NB4 (cell line): Measurements from ENCODE around the gene SELENOW.
"Not testable (repeated sequence)": the region's sequence is repeated elsewhere in the genome, so short reads cannot be mapped to it uniquely, and the experiment has no call there.

ENCODE experiments used
- DNase-seq: peaks from one replicate; pipeline ENCODE4 v3.0.0; 2010; ENCODE audit warnings: low read depth
- H3K4me3 ChIP-seq: one replicate; pipeline ENCODE4 v1.5.1; 2011; ENCODE audit warnings: mild to moderate bottlenecking, low read depth, low read length, moderate library complexity
- MYC ChIP-seq: IDR thresholded peaks from 2 replicates; pipeline ENCODE4 v1.6.1; 2011; ENCODE audit warnings: low read depth, low read length
- POLR2A ChIP-seq: IDR thresholded peaks from 2 replicates; pipeline ENCODE4 v1.6.1; 2011; ENCODE audit warnings: mild to moderate bottlenecking; ENCODE audit not compliant: insufficient read length; ENCODE audit errors: extremely low read depth
- TF ChIP-seq, protein P1 (sequence below): IDR thresholded peaks from one replicate; pipeline ENCODE4 v1.5.1; 2012; ENCODE audit warnings: low read depth, low read length
- TF ChIP-seq, protein P2 (sequence below): IDR thresholded peaks from 2 replicates; pipeline ENCODE4 v1.6.1; 2011; ENCODE audit warnings: low read depth, low read length

SELENOW gene

DNA sequence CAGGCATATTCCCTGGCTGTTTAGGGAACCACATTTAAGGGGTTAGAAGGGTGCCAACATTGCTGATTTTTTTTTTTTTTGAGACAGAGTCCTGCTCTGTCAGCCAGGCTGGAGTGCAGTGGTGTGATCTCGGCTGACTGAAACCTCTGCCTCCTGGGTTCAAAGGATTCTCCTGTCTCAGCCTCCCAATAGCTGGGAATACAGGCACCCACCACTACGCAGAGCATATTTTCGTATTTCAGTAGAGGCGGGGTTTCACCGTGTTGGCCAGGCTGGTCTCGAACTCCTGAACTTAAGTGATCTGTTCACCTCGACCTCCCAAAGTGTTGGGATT, 35.5 kb downstream of the SELENOW start:
- TF ChIP-seq, protein P1, sequence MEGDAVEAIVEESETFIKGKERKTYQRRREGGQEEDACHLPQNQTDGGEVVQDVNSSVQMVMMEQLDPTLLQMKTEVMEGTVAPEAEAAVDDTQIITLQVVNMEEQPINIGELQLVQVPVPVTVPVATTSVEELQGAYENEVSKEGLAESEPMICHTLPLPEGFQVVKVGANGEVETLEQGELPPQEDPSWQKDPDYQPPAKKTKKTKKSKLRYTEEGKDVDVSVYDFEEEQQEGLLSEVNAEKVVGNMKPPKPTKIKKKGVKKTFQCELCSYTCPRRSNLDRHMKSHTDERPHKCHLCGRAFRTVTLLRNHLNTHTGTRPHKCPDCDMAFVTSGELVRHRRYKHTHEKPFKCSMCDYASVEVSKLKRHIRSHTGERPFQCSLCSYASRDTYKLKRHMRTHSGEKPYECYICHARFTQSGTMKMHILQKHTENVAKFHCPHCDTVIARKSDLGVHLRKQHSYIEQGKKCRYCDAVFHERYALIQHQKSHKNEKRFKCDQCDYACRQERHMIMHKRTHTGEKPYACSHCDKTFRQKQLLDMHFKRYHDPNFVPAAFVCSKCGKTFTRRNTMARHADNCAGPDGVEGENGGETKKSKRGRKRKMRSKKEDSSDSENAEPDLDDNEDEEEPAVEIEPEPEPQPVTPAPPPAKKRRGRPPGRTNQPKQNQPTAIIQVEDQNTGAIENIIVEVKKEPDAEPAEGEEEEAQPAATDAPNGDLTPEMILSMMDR, result no peak
- TF ChIP-seq MYC (no peak), POLR2A (no peak)
- TF ChIP-seq, protein P2, sequence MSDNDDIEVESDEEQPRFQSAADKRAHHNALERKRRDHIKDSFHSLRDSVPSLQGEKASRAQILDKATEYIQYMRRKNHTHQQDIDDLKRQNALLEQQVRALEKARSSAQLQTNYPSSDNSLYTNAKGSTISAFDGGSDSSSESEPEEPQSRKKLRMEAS, result no peak
- DNase-seq, result no peak
- no peak overlapping the region for H3K4me3 ChIP-seq

DNA sequence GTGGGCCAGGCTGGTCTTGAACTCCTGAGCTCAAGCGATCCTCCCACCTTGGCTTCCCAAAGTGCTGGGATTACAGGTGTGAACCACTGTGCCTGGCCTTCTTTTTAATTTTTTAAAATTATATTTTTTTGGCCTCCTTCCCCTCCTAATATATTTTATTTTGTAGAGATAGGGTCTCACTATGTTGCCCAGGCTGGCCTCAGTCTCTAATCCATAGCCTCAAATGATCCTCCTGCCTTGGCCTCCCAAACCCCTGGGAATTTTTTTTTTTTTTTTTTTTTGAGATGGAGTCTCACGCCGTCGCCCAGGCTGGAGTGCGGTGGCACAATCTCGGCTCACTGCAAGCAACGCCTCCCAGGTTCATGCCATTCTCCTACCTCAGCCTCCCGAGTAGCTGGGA, 37.8 kb downstream of the SELENOW start:
- not testable (repeated sequence) for DNase-seq, H3K4me3 ChIP-seq

DNA sequence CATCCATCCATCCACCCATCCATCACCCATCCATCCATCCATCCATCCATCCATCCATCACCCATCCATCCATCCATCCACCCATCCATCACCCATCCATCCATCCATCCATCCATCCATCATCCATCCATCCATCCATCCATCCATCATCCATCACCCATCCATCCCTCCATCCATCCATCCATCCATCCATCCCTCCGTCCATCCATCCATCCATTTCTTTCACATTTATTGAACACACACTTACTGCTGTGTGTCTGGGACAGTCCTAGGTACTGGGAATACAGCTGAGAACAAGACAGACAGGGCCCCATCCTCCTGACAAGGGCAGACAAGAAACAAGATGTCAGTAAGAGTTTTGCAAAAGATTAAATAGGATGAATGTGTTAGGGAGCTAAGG, 39.7 kb downstream of the SELENOW start:
- H3K4me3 ChIP-seq, DNase-seq: not testable (repeated sequence)

DNA sequence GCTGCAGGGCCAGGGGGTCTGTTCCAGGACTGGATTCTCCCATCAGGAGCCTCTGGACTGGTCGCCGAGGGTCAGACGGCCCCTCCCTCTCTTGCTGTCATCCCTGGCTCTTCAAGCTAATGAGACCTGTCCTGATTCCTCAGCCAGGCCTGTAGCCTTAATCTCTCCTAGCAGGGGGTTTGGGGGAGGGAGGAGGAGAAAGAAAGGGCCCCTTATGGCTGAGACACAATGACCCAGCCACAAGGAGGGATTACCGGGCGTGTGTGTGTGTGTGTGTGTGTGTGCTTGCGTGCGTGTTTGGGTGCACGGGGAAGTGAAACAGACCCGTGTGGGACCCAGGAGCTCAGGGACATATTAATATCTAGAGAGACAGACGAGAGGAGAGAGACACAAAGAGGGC, 41.4 kb downstream of the SELENOW start:
- DNase-seq, result no peak
- TF ChIP-seq, protein P2, result no peak
- no peak overlapping the region for H3K4me3 ChIP-seq

DNA sequence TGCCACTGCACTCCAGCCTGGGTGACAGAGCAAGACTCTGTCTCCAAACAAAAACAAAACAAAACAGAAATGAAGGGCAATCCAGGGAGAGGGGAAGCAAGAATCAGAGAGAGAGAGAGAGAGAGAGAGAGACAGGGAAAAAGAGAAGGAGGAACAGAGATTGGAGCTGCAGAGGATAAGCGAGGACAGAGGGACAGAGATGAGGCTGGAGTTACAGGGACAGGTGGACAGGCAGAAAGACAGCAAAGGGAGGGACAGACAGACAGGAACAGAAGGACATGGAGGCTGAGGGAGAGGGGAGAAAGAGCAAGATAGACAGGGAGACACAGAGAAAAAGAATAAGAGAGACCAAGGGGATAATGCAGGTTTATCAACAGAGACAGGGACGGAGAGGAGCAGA, 41.9 kb downstream of the SELENOW start:
- no peak overlapping the region for H3K4me3 ChIP-seq
- no peak for DNase-seq
- TF ChIP-seq MYC (no peak), POLR2A (no peak)
- TF ChIP-seq, protein P2, result no peak
- TF ChIP-seq, protein P1, result no peak

DNA sequence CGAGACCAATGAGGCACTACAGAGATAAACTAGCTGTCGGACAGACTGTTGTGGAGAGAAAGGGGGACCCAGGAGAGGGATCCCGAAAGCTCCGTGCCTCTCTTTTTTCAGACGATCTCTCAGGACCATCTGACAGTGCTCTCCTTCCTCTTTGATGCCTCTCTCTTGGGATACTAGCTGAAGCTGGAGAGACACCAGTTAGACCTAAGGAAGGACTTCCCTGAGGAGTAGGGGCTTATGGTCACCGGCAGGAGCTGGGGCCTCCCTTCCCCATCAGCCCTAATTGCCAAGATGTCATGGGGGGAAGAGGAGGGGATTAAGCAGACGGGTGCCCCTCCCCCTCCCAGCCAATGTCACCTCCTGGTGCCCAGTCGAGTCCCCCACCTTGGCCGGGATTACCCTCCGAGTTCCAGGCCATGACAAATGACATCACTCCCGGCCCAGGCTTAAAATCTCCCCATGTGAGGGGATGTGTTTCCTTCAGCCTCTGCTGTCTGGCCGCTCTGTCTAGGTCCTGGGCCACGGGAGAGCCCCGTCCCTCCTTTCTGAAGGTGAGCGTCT, 43.0 kb downstream of the SELENOW start, which contains the start of gene CRX:
Gene CRX (plus strand): TSS at position 478 of the 561 bp plus-strand sequence. CDS start 12,507 bp downstream, outside the sequence.
- H3K4me3 ChIP-seq, result no peak within 1 kb of the TSS

DNA sequence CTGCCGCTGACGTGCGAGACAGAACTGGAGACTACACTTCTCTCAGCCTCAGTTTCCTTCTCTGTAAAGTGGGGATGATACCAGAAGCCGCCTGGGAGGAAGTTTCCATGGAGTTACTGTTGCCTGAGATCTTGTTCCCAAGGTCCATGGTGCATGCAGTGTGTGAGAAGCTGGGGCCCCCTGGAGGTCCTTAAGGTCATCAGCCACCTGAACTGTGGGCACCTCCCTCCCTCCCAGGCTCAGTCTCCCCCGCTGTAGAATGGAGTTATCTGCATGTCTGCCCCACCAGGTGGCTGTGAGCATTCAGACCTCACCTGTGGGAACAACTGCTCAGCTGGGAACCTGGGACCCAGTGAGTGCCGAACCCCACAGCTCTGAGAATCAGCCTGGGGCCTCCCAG, 45.9 kb downstream of the SELENOW start:
- no peak for DNase-seq
- H3K4me3 ChIP-seq, result no peak overlapping the region
- TF ChIP-seq, protein P1, result peak; percentile 13
- no peak for TF ChIP-seq MYC

More for the DNA sequence above, 43.0 kb downstream of the SELENOW start, which contains the start of gene CRX:
- DNase-seq, result no peak
- TF ChIP-seq POLR2A, result no peak
- TF ChIP-seq, protein P2, result no peak

DNA sequence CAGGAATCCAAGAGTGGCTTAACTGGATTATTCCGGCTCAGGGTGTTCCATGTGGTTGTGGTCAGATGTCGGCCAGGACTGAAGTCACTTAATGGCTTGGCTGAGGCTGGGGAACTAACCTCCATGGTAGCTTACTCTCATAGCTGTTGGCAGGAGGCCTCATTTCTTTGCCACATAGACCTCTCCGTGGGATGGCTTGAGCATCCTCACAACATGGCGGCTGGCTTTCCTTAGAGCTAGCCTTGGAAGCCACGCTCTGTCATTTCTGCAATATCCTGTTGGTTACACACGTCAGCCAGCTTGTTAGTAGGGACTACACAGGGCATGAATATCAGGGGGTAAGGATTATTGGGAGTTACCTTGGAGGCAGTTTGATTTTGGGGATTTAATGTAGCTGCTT, 48.3 kb downstream of the SELENOW start:
- H3K4me3 ChIP-seq, result no peak overlapping the region
- TF ChIP-seq, protein P2, result no peak
- TF ChIP-seq POLR2A, result no peak
- no peak for TF ChIP-seq MYC
- TF ChIP-seq, protein P1, result no peak
- no peak for DNase-seq
